Measurements from ENCODE around the gene IP6K1. TPM values are rescaled to one million over a fixed set of nuclear protein-coding genes. Genes with fewer than 3 reads are reported as not detected.
"Not testable (repeated sequence)": the region's sequence is repeated elsewhere in the genome, so short reads cannot be mapped to it uniquely, and the experiment has no call there.

IP6K1 gene
- total RNA-seq, 2 experiments from 2014 or later = 35.7 to 38.9 TPM

- Mint-ChIP-seq H3K27me3 (no peaks in the 10 kb centered on the region), H3K4me1 (no peaks in the 10 kb centered on the region), H3K27ac (no peak overlapping the region), H3K36me3 (ENCODE audit: low read depth) (peaks cover 5% of the 10 kb centered on the region), H3K4me3 (no peak overlapping the region), H3K9me3 (no peaks in the 10 kb centered on the region)
- ChIA-PET CTCF (interaction anchor here (1.6 kb wide), 1 partner anchor 211 kb away, joined by 4 read pairs; no protein-coding TSS in a partner anchor), POLR2A (no interaction called here)
- no peak for DNase-seq
Measured at GRCh38 chr3:49750056-49750455, 36.3 kb downstream of the IP6K1 start.

GRCh38 chr3:49748874-49749273 lies 37.5 kb downstream of the IP6K1 start:
- H3K4me3 Mint-ChIP-seq; H3K9me3 Mint-ChIP-seq; H3K27me3 Mint-ChIP-seq; H3K27ac Mint-ChIP-seq; DNase-seq; POLR2A ChIA-PET; H3K36me3 Mint-ChIP-seq (ENCODE audit: low read depth); H3K4me1 Mint-ChIP-seq: not testable (repeated sequence)
- CTCF ChIA-PET = interaction anchor here (1.6 kb wide), 1 partner anchor 209 kb away, joined by 4 read pairs; no protein-coding TSS in a partner anchor

DNA sequence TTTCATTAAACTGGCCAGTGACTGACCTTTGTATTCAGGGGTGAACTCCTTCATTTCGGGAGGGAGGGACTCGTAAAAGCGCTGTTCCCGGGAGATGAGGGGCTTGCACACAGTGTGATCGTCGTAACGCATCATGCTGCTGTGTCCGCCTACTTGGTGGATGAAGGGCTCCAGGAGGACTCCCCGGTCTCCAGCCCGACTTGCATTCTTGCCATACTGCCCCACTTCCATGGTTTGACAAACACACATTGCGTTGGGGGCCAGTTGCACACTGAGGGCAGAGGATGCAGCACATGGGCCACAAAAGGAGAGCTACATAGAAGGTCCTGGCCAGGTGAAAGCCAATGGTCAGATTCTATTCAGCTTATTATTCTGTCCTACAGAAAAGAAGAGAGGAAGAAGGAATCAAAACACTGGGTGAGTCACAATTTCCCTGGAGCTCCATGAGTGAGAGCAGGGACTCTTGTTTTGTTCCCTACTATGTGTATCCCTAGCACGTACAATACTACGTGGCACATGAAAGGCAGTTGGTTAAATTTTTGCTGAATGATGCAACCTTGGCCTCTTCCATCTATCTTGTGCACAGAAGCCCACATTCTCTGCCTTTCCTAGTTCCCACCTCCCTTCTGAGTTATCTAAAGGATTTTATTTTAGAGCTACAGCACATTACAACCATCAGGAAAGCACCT lies 38.4 kb downstream of the IP6K1 start:
- Mint-ChIP-seq H3K9me3 (no peaks in the 10 kb centered on the region), H3K36me3 (ENCODE audit: low read depth) (peaks cover 6% of the 10 kb centered on the region), H3K4me3 (no peak overlapping the region), H3K27ac (no peak overlapping the region), H3K4me1 (no peaks in the 10 kb centered on the region), H3K27me3 (no peaks in the 10 kb centered on the region)
- no peak for DNase-seq
- POLR2A ChIA-PET = interaction anchor here (0.7 kb wide), 1 partner anchor 67 kb away, joined by 3 read pairs; no protein-coding TSS in a partner anchor
- CTCF ChIA-PET = no interaction called here

DNA sequence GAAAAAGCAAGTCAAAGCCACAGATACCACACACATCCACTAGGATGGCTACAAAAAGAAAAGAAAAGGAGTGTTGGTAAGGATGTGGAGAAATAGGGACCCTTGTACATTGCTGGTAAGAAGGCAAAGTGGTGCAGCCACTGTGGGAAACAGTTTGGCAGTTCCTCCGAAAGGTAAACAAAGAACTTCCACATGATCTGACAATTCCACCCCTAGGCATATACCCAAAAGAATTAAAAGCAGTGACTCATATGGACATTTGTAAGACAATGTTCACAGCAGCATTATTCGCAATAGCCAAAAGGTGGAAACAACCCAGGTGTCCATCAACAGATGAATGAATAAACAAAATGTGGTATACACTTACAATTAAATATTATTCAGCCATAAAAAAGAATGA lies 40.4 kb downstream of the IP6K1 start:
- no peak overlapping the region for H3K4me3 Mint-ChIP-seq
- H3K4me1 Mint-ChIP-seq = no peaks in the 10 kb centered on the region
- H3K9me3 Mint-ChIP-seq = no peaks in the 10 kb centered on the region
- peaks cover 6% of the 10 kb centered on the region for H3K36me3 Mint-ChIP-seq (ENCODE audit: low read depth)
- DNase-seq = no peak
- H3K27me3 Mint-ChIP-seq = no peaks in the 10 kb centered on the region
- H3K27ac Mint-ChIP-seq = no peak overlapping the region
- POLR2A ChIA-PET = no interaction called here
- CTCF ChIA-PET = no interaction called here

GRCh38 chr3:49740427-49740826 lies 45.9 kb downstream of the IP6K1 start:
- no peaks in the 10 kb centered on the region for H3K27me3 Mint-ChIP-seq
- H3K27ac Mint-ChIP-seq = no peak overlapping the region
- CTCF ChIA-PET = interaction anchor here (0.6 kb wide), 1 partner anchor 14 kb away, joined by 4 read pairs; no protein-coding TSS in a partner anchor
- peaks cover 28% of the 10 kb centered on the region for H3K36me3 Mint-ChIP-seq (ENCODE audit: low read depth)
- DNase-seq = no peak
- POLR2A ChIA-PET = no interaction called here
- peaks cover 9% of the 10 kb centered on the region for H3K4me1 Mint-ChIP-seq
- no peaks in the 10 kb centered on the region for H3K9me3 Mint-ChIP-seq
- H3K4me3 Mint-ChIP-seq = no peak overlapping the region

DNA sequence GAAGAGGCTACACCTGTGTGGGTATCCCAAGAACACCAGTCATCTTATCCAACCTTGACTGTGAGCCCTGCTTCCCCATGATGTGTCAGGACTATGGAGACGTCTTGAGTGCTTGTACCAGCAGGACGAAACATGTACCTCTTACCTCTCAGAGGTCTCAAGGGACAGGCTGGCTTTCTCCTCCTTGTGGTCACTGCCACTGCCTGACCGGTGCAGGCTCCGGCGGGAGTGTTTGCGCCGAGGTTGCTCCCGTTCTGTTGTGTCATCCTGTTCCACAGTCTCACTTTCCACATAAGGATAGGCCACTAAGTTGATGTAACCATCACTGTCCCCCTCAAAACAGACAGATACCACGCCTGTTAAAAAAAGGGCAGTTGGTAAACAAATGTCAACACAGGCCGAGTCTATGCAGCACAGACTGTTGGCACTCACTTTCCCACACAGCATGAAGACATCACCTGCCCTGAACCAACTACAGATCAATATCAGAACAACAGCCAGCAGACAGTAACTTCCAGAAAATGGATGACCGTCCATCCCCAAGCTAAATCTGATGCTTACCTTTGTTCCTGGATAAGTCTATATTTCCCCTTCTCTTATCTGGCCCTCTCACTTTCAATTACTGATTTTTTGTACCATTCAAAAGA lies 48.2 kb downstream of the IP6K1 start:
- Mint-ChIP-seq H3K36me3 (ENCODE audit: low read depth) (peaks cover 25% of the 10 kb centered on the region), H3K27me3 (no peaks in the 10 kb centered on the region), H3K27ac (no peak overlapping the region), H3K4me1 (peaks cover 9% of the 10 kb centered on the region), H3K4me3 (no peak overlapping the region), H3K9me3 (no peaks in the 10 kb centered on the region)
- no peak for DNase-seq
- ChIA-PET POLR2A (no interaction called here), CTCF (interaction anchor here (1.0 kb wide), 1 partner anchor 285 kb away, joined by 3 read pairs; no protein-coding TSS in a partner anchor)

- Mint-ChIP-seq H3K4me1 (peaks cover 9% of the 10 kb centered on the region), H3K4me3 (no peak overlapping the region), H3K36me3 (ENCODE audit: low read depth) (peaks cover 38% of the 10 kb centered on the region), H3K27me3 (no peaks in the 10 kb centered on the region), H3K27ac (no peak overlapping the region), H3K9me3 (no peaks in the 10 kb centered on the region)
- no peak for DNase-seq
- ChIA-PET CTCF (interaction anchor here (0.8 to 1.2 kb wide), 3 partner anchors 10 to 49 kb away, joined by 3 to 4 read pairs (median 3); no protein-coding TSS in a partner anchor), POLR2A (no interaction called here)
Measured at GRCh38 chr3:49734752-49735151, 51.6 kb downstream of the IP6K1 start.

DNA sequence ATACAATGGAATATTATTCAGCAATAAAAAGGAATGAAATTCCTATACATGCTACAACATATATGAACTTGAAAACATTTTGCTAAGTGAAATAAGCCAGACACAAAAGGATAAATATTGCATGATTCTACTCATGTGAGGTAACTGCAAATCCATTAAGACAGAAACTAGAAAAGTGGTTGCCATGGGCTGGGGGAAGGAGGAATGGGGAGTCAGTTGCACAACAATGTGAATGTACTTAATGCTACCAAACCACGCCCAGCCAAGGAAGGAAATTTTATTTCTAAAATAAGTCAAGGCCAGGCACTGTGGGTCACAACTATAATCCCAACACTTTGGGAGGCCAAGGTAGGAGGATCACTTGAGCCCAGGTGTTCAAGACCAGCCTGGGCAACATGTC lies 52.8 kb downstream of the IP6K1 start:
- no peak overlapping the region for H3K4me3 Mint-ChIP-seq
- H3K27ac Mint-ChIP-seq = no peak overlapping the region
- H3K4me1 Mint-ChIP-seq = peaks cover 4% of the 10 kb centered on the region
- peaks cover 34% of the 10 kb centered on the region for H3K36me3 Mint-ChIP-seq (ENCODE audit: low read depth)
- H3K9me3 Mint-ChIP-seq = no peaks in the 10 kb centered on the region
- no peaks in the 10 kb centered on the region for H3K27me3 Mint-ChIP-seq
- ChIA-PET CTCF (no interaction called here), POLR2A (no interaction called here)
- no peak for DNase-seq

- CTCF ChIA-PET = no interaction called here
- Mint-ChIP-seq H3K9me3 (no peaks in the 10 kb centered on the region), H3K27ac (no peak overlapping the region), H3K27me3 (no peaks in the 10 kb centered on the region), H3K4me3 (no peak overlapping the region), H3K36me3 (ENCODE audit: low read depth) (peaks cover 33% of the 10 kb centered on the region), H3K4me1 (no peaks in the 10 kb centered on the region)
- POLR2A ChIA-PET = no interaction called here
- no peak for DNase-seq
Measured at GRCh38 chr3:49732597-49732996, 53.7 kb downstream of the IP6K1 start.

GRCh38 chr3:49729966-49730609 lies 56.3 kb downstream of the IP6K1 start:
- DNase-seq = no peak
- H3K27ac Mint-ChIP-seq = no peak overlapping the region
- H3K4me3 Mint-ChIP-seq = no peak overlapping the region
- peaks cover under 1% of the 10 kb centered on the region for H3K4me1 Mint-ChIP-seq
- H3K36me3 Mint-ChIP-seq (ENCODE audit: low read depth) = peaks cover 20% of the 10 kb centered on the region
- no peaks in the 10 kb centered on the region for H3K27me3 Mint-ChIP-seq
- CTCF ChIA-PET = interaction anchor here (0.7 to 1.1 kb wide), 2 partner anchors 11 to 27 kb away, joined by 3 to 5 read pairs; no protein-coding TSS in a partner anchor
- no peaks in the 10 kb centered on the region for H3K9me3 Mint-ChIP-seq
- POLR2A ChIA-PET = interaction anchor here (0.7 kb wide), 1 partner anchor 125 kb away, joined by 5 read pairs; no protein-coding TSS in a partner anchor

GRCh38 chr3:49727924-49728361 lies 58.4 kb downstream of the IP6K1 start:
- H3K4me3 Mint-ChIP-seq = no peak overlapping the region
- H3K36me3 Mint-ChIP-seq (ENCODE audit: low read depth) = peaks cover 18% of the 10 kb centered on the region
- H3K27me3 Mint-ChIP-seq = no peaks in the 10 kb centered on the region
- peaks cover 10% of the 10 kb centered on the region for H3K4me1 Mint-ChIP-seq
- DNase-seq = no peak
- H3K27ac Mint-ChIP-seq = no peak overlapping the region
- no peaks in the 10 kb centered on the region for H3K9me3 Mint-ChIP-seq
- ChIA-PET POLR2A (no interaction called here), CTCF (interaction anchor here (1.5 kb wide), 1 partner anchor 14 kb away, joined by 3 read pairs; no protein-coding TSS in a partner anchor)

- H3K27ac Mint-ChIP-seq = no peak overlapping the region
- H3K4me1 Mint-ChIP-seq = peaks cover 15% of the 10 kb centered on the region
- ChIA-PET POLR2A (no interaction called here), CTCF (interaction anchor here (1.5 kb wide), 1 partner anchor 14 kb away, joined by 3 read pairs; no protein-coding TSS in a partner anchor)
- H3K27me3 Mint-ChIP-seq = no peaks in the 10 kb centered on the region
- H3K9me3 Mint-ChIP-seq = no peaks in the 10 kb centered on the region
- no peak overlapping the region for H3K4me3 Mint-ChIP-seq
- no peak for DNase-seq
- H3K36me3 Mint-ChIP-seq (ENCODE audit: low read depth) = peaks cover 16% of the 10 kb centered on the region
Measured at GRCh38 chr3:49727154-49727923, 59.0 kb downstream of the IP6K1 start.

Data from activated CD4-positive, alpha-beta T cell treated with anti-CD3 and anti-CD28 coated beads, Interleukin-2, amount 10 ng/mL, durations not matched to agents 7 days and 5 days (primary cell).